ENCODE measurements around the gene FAM151B.

Gene FAM151B

DNA sequence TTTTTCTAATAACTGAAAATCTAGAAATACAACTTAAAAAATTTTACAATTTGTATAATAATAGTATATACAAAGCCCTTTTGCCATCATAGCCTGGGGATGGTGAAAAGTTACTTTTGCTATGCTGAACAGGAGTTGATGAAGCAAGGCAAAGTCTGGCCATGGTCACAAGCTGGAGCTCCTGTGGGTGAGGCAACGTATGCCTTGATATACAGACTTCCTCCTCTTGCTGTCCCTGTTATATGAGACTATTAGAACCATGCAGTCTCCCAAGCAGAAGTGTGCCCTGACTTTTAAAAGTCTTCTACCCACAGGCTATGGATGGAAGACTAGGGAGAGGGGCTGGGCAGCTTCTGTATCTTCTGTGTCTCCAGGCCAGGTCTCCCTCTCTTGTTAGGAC, 15.7 kb downstream of the FAM151B start:
- Histone ChIP-seq H3K9ac (ENCODE audit: low read length in 2 of 2) (no peak overlapping the region), H3K4me3 (ENCODE audit: low read length in 2 of 2) (no peak overlapping the region), H3K27ac (ENCODE audit: low read length) (no peak overlapping the region), H3K9me3 (ENCODE audit: control insufficient read depth in 2 of 2, low read length in 2 of 2) (no peaks in the 10 kb centered on the region), H3K36me3 (ENCODE audit: control insufficient read depth in 2 of 2, insufficient read depth in 2 of 2, low read length in 2 of 2) (no peaks in the 10 kb centered on the region), H3K4me1 (ENCODE audit: control insufficient read depth, insufficient read depth, low read length) (no peaks in the 10 kb centered on the region), H3K27me3 (ENCODE audit: control insufficient read depth in 1 of 2, insufficient read depth in 2 of 2, low read length in 2 of 2) (no peaks in the 10 kb centered on the region)

DNA sequence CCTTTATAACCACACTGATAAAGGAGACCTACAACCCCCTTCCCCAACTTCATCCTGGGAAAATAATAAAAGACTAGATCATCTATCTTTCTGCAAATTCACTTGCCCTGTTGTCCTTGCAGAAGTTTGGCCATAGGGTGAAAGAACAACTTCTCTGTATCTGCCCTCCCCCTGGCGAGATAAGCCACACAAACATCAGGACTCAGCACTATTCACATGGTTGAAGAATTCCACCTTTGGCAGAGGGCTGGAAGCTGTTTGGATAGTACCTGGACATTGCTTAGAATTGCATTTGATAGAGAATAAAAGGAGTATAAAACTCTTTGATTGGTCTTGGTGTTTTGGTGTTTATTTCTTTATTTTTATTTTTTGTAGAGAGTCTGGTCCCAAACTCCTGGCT, 16.9 kb downstream of the FAM151B start:
- Histone ChIP-seq H3K9ac (ENCODE audit: low read length in 2 of 2) (no peak overlapping the region), H3K36me3 (ENCODE audit: control insufficient read depth in 2 of 2, insufficient read depth in 2 of 2, low read length in 2 of 2) (no peaks in the 10 kb centered on the region), H3K27me3 (ENCODE audit: control insufficient read depth in 1 of 2, insufficient read depth in 2 of 2, low read length in 2 of 2) (no peaks in the 10 kb centered on the region), H3K27ac (ENCODE audit: low read length) (no peak overlapping the region), H3K4me1 (ENCODE audit: control insufficient read depth, insufficient read depth, low read length) (no peaks in the 10 kb centered on the region), H3K9me3 (ENCODE audit: control insufficient read depth in 2 of 2, low read length in 2 of 2) (no peaks in the 10 kb centered on the region), H3K4me3 (ENCODE audit: low read length in 2 of 2) (no peak overlapping the region)

DNA sequence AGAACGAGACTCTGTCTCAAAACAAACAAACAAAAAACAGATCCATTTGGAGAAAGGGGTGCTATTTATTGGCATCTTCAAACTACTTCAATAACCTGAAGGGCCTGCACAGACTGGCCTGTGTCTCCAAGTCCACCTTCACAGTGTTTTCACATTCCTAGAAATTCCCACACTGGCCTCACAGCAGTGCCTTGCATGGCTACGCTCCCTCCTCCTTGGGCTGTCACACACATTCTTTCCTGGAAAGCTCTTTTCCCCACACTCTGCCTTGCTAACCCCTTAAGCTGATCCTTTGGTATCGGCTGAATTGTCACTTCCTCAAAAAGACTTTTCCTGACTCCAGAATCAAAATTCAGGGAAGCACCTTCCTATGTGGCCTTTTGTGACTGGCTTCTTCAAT, 19.8 kb downstream of the FAM151B start:
- no peaks in the 10 kb centered on the region for H3K36me3 ChIP-seq (ENCODE audit: control insufficient read depth in 2 of 2, insufficient read depth in 2 of 2, low read length in 2 of 2)

DNA sequence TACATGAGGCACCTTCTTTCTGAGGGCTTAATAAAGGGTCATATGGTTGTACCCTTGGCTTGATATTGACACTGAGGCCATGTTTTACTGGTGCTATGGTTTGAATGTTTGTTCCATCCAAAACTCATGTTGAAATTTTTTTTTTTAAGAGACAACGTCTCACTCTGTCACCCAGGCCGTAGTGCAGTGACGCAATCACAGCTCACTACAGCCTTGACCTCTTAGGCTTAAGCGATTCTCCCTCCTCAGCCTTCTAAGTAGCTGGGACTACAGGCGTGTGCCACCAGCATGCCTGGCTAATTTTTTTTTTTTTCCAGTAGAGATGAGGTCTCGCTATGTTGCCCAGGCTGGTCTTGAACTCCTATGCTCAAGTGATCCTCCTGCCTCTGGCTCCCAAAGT, 20.9 kb downstream of the FAM151B start:
- Histone ChIP-seq H3K27me3 (ENCODE audit: control insufficient read depth in 1 of 2, insufficient read depth in 2 of 2, low read length in 2 of 2) (no peaks in the 10 kb centered on the region), H3K27ac (ENCODE audit: low read length) (no peak overlapping the region), H3K4me3 (ENCODE audit: low read length in 2 of 2) (no peak overlapping the region), H3K4me1 (ENCODE audit: control insufficient read depth, insufficient read depth, low read length) (no peaks in the 10 kb centered on the region), H3K9me3 (ENCODE audit: control insufficient read depth in 2 of 2, low read length in 2 of 2) (no peaks in the 10 kb centered on the region), H3K9ac (ENCODE audit: low read length in 2 of 2) (no peak overlapping the region), H3K36me3 (ENCODE audit: control insufficient read depth in 2 of 2, insufficient read depth in 2 of 2, low read length in 2 of 2) (no peaks in the 10 kb centered on the region)

More for the DNA sequence above, 19.8 kb downstream of the FAM151B start:
- no peaks in the 10 kb centered on the region for H3K9me3 ChIP-seq (ENCODE audit: control insufficient read depth in 2 of 2, low read length in 2 of 2)
- no peak overlapping the region for H3K9ac ChIP-seq (ENCODE audit: low read length in 2 of 2)
- no peaks in the 10 kb centered on the region for H3K4me1 ChIP-seq (ENCODE audit: control insufficient read depth, insufficient read depth, low read length)
- no peak overlapping the region for H3K27ac ChIP-seq (ENCODE audit: low read length)
- H3K4me3 ChIP-seq (ENCODE audit: low read length in 2 of 2) = no peak overlapping the region
- no peaks in the 10 kb centered on the region for H3K27me3 ChIP-seq (ENCODE audit: control insufficient read depth in 1 of 2, insufficient read depth in 2 of 2, low read length in 2 of 2)

DNA sequence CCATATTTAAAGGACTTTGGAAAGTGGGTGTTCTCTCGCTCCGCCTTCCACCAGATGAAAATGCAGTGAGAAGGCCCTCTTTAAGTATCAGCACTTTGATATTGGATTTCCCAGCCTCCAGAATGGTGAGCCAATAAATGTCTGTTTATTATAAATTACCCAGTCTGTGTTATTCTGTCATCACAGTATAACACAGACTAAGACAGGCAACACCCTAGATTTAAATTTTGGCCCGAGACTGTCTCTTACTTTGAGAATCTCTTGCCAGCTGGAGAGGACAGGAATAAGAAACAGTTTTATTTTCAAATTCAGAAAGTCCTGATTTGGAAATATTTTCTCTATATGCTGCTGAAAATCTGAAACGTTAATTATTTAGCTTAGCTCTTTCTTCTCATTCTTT, 21.5 kb downstream of the FAM151B start:
- H3K27ac ChIP-seq (ENCODE audit: low read length) = no peak overlapping the region
- no peaks in the 10 kb centered on the region for H3K36me3 ChIP-seq (ENCODE audit: control insufficient read depth in 2 of 2, insufficient read depth in 2 of 2, low read length in 2 of 2)
- no peak overlapping the region for H3K4me3 ChIP-seq (ENCODE audit: low read length in 2 of 2)
- H3K9ac ChIP-seq (ENCODE audit: low read length in 2 of 2) = no peak overlapping the region
- no peaks in the 10 kb centered on the region for H3K27me3 ChIP-seq (ENCODE audit: control insufficient read depth in 1 of 2, insufficient read depth in 2 of 2, low read length in 2 of 2)
- no peaks in the 10 kb centered on the region for H3K9me3 ChIP-seq (ENCODE audit: control insufficient read depth in 2 of 2, low read length in 2 of 2)
- H3K4me1 ChIP-seq (ENCODE audit: control insufficient read depth, insufficient read depth, low read length) = no peaks in the 10 kb centered on the region

DNA sequence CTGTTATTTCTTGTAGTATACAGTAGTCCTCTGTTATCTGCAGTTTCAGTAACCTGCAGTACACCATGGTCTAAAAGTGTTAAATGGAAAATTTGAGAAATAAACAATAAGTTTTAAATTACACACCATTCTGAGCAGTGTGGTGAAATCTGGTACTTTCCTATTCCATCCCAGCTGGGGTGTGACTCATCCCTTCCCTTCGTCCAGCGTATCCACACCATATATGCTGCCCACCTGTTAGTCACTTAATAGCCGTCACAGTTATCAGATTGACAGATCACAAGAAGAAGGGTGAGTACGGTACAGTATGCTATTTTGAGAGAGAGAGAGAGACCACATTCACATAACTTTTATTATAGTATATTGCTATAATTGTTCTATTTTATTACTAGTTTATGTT, 28.9 kb downstream of the FAM151B start:
- no peaks in the 10 kb centered on the region for H3K4me1 ChIP-seq (ENCODE audit: control insufficient read depth, insufficient read depth, low read length)
- H3K27me3 ChIP-seq (ENCODE audit: control insufficient read depth in 1 of 2, insufficient read depth in 2 of 2, low read length in 2 of 2) = no peaks in the 10 kb centered on the region
- no peak overlapping the region for H3K4me3 ChIP-seq (ENCODE audit: low read length in 2 of 2)
- H3K9ac ChIP-seq (ENCODE audit: low read length in 2 of 2) = no peak overlapping the region
- H3K9me3 ChIP-seq (ENCODE audit: control insufficient read depth in 2 of 2, low read length in 2 of 2) = no peaks in the 10 kb centered on the region
- no peaks in the 10 kb centered on the region for H3K36me3 ChIP-seq (ENCODE audit: control insufficient read depth in 2 of 2, insufficient read depth in 2 of 2, low read length in 2 of 2)
- H3K27ac ChIP-seq (ENCODE audit: low read length) = no peak overlapping the region

DNA sequence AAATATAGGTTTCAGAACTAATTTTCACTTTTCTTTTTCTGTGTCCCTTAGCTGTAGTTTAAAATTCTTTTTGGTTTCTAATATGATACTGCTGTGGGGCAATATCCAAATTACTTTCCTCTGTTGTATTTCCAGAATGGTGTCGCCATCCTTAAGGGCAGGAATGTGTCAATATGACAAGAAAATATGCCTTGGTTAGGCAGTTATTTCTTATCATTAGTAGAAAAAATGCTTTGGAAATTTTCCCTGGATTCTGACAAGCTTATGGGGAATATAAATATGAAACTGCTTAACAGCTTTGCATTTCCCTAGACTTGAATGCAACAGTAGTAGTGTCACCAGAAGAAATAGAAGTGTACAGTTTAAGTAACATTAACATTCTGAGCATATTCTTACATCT, 52.8 kb downstream of the FAM151B start:
- H3K4me1 ChIP-seq (ENCODE audit: control insufficient read depth, insufficient read depth, low read length) = no peaks in the 10 kb centered on the region

DNA sequence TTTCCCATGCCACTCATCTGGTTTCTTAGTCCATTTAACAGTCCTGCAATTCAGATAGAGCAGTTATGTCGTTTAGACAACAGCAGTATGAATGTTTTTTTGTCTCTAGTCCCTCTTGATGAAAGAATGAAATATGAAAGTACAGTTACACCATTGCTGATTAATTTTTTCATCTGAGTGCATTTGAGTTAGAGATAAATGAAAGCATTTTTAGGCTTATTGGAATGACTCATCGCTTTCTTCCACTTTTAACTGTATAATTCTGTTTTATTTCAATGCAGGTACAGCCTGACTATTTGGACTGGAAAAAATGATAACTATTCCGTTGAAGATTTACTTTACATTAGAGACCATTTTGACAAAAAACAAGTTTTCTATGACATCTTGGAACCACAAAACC, 53.5 kb downstream of the FAM151B start:
- Histone ChIP-seq H3K36me3 (ENCODE audit: control insufficient read depth in 2 of 2, insufficient read depth in 2 of 2, low read length in 2 of 2) (no peaks in the 10 kb centered on the region), H3K27ac (ENCODE audit: low read length) (no peak overlapping the region), H3K4me3 (ENCODE audit: low read length in 2 of 2) (no peak overlapping the region), H3K4me1 (ENCODE audit: control insufficient read depth, insufficient read depth, low read length) (no peaks in the 10 kb centered on the region), H3K9me3 (ENCODE audit: control insufficient read depth in 2 of 2, low read length in 2 of 2) (no peaks in the 10 kb centered on the region), H3K9ac (ENCODE audit: low read length in 2 of 2) (no peak overlapping the region), H3K27me3 (ENCODE audit: control insufficient read depth in 1 of 2, insufficient read depth in 2 of 2, low read length in 2 of 2) (no peaks in the 10 kb centered on the region)

More for the DNA sequence above, 52.8 kb downstream of the FAM151B start:
- H3K27ac ChIP-seq (ENCODE audit: low read length) = no peak overlapping the region
- no peaks in the 10 kb centered on the region for H3K27me3 ChIP-seq (ENCODE audit: control insufficient read depth in 1 of 2, insufficient read depth in 2 of 2, low read length in 2 of 2)
- peaks cover 0 to 2% of the 10 kb centered on the region in 2 donors for H3K9me3 ChIP-seq (ENCODE audit: control insufficient read depth in 2 of 2, low read length in 2 of 2)
- H3K9ac ChIP-seq (ENCODE audit: low read length in 2 of 2) = no peak overlapping the region
- no peaks in the 10 kb centered on the region for H3K36me3 ChIP-seq (ENCODE audit: control insufficient read depth in 2 of 2, insufficient read depth in 2 of 2, low read length in 2 of 2)
- H3K4me3 ChIP-seq (ENCODE audit: low read length in 2 of 2) = no peak overlapping the region

DNA sequence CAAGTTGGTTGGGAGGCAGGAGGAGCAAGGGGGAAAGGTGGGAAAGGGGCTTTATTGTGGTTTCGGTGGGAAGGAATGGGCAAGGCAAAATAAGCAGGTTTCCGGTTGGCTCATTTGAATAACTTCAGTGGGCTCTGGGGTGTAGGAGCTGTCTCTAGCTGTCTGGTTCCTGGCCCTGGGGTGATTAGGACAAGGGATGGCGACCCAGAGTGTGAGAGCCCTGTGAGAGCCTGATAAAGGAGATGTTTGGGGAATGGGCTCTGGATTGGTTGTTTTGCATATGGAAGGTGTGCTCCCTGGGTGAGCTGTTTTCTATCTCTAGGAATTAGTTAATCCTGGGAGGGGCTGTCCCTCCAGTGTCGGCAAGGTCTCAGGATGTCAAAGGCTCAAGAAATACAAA, 66.7 kb downstream of the FAM151B start:
- Histone ChIP-seq H3K9me3 (ENCODE audit: control insufficient read depth in 2 of 2, low read length in 2 of 2) (no peaks in the 10 kb centered on the region), H3K4me1 (ENCODE audit: control insufficient read depth, insufficient read depth, low read length) (no peaks in the 10 kb centered on the region), H3K4me3 (ENCODE audit: low read length in 2 of 2) (no peak overlapping the region), H3K27me3 (ENCODE audit: control insufficient read depth in 1 of 2, insufficient read depth in 2 of 2, low read length in 2 of 2) (peaks cover 3 to 4% of the 10 kb centered on the region in 2 donors), H3K36me3 (ENCODE audit: control insufficient read depth in 2 of 2, insufficient read depth in 2 of 2, low read length in 2 of 2) (no peaks in the 10 kb centered on the region), H3K9ac (ENCODE audit: low read length in 2 of 2) (no peak overlapping the region), H3K27ac (ENCODE audit: low read length) (no peak overlapping the region)

DNA sequence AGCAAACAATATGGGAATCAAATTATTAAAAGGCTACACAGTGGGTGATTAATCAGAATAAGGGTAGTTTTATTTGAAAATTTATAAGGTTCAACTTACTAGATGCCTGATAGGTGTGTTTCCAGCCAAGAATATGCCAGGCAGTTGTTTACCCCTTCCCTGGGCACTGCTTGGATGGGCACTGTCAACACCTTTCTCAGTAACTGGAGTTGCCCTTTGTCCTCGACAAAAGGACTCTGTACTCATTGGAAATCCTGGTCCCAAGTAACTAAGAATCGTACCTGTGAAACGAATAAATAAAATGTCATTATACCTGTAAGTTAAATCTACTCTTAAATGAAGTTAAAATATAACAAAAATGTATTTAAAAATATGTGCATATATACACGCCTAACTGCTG, 67.2 kb downstream of the FAM151B start:
- H3K9me3 ChIP-seq (ENCODE audit: control insufficient read depth in 2 of 2, low read length in 2 of 2) = no peaks in the 10 kb centered on the region
- H3K27ac ChIP-seq (ENCODE audit: low read length) = no peak overlapping the region
- H3K4me3 ChIP-seq (ENCODE audit: low read length in 2 of 2) = no peak overlapping the region
- no peaks in the 10 kb centered on the region for H3K36me3 ChIP-seq (ENCODE audit: control insufficient read depth in 2 of 2, insufficient read depth in 2 of 2, low read length in 2 of 2)
- H3K27me3 ChIP-seq (ENCODE audit: control insufficient read depth in 1 of 2, insufficient read depth in 2 of 2, low read length in 2 of 2) = peaks cover 3 to 5% of the 10 kb centered on the region in 2 donors
- H3K9ac ChIP-seq (ENCODE audit: low read length in 2 of 2) = no peak overlapping the region
- no peaks in the 10 kb centered on the region for H3K4me1 ChIP-seq (ENCODE audit: control insufficient read depth, insufficient read depth, low read length)

DNA sequence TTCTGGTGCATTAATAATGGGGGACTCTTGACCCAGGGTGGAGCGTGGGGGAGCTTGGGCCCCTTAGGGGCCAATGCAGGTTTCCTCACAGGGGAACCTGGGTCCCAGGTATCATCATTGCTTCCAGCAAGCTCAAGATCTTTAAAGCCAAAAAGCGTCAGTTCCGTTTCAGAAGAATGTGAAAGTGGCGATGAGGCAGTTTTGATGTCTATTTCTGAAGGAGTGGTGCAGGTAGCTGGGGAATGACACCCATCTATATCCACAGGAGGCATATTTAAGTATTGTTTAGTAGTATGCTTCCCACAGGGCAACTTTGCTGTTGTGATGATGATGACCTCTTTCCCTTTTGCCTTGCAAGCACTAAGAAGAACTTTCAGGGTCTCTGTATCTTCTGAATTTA, 71.3 kb downstream of the FAM151B start:
- Histone ChIP-seq H3K4me1 (ENCODE audit: control insufficient read depth, insufficient read depth, low read length) (no peaks in the 10 kb centered on the region), H3K27ac (ENCODE audit: low read length) (no peak overlapping the region), H3K9ac (ENCODE audit: low read length in 2 of 2) (no peak overlapping the region), H3K27me3 (ENCODE audit: control insufficient read depth in 1 of 2, insufficient read depth in 2 of 2, low read length in 2 of 2) (peaks cover 3 to 5% of the 10 kb centered on the region in 2 donors), H3K9me3 (ENCODE audit: control insufficient read depth in 2 of 2, low read length in 2 of 2) (no peaks in the 10 kb centered on the region), H3K4me3 (ENCODE audit: low read length in 2 of 2) (no peak overlapping the region), H3K36me3 (ENCODE audit: control insufficient read depth in 2 of 2, insufficient read depth in 2 of 2, low read length in 2 of 2) (no peaks in the 10 kb centered on the region)

Data from stomach smooth muscle (tissue), 2 donors.